MM.1S (cell line): ENCODE measurements around the gene ENTREP1.

Experiments used
- DNase-seq: peaks from one replicate; pipeline ENCODE4 v3.0.0-alpha.2; 2015
- H2AFZ ChIP-seq: fragments of 300-600 bp; sonication (generic); 2 replicates; pipeline ENCODE4 v1.6.0; 2016; ENCODE audit warnings: antibody characterized with exemption, low read length
- H3F3A ChIP-seq: fragments of 300-600 bp; sonication (generic); 2 replicates; pipeline ENCODE4 v1.6.1; 2016; ENCODE audit warnings: mild to moderate bottlenecking, antibody characterized with exemption, low read length, moderate library complexity, mixed read lengths; ENCODE audit not compliant: insufficient read depth
- H3K27ac ChIP-seq: fragments of 300-600 bp; sonication (generic); 2 replicates; pipeline ENCODE4 v1.5.1; 2016; ENCODE audit warnings: mild to moderate bottlenecking, low read length
- H3K27me3 ChIP-seq: fragments of 300-600 bp; sonication (generic); replicated peaks from 2 replicates; pipeline ENCODE4 v1.6.0; 2016; ENCODE audit warnings: low read length; ENCODE audit not compliant: insufficient read depth
- H3K36me3 ChIP-seq: fragments of 300-600 bp; sonication (generic); replicated peaks from 2 replicates; pipeline ENCODE4 v1.6.1; 2016; ENCODE audit warnings: mild to moderate bottlenecking, low read length, mixed read lengths; ENCODE audit not compliant: insufficient read depth
- H3K4me1 ChIP-seq: fragments of 300-600 bp; sonication (generic); 2 replicates; pipeline ENCODE4 v1.6.1; 2016; ENCODE audit warnings: low read length, mixed read lengths
- H3K4me2 ChIP-seq: fragments of 300-600 bp; sonication (generic); 2 replicates; pipeline ENCODE4 v1.6.0; 2016; ENCODE audit warnings: low read depth, low read length
- H3K4me3 ChIP-seq: fragments of 300-600 bp; sonication (generic); 2 replicates; pipeline ENCODE4 v1.5.1; 2016; ENCODE audit warnings: low read length, mixed read lengths
- H3K79me2 ChIP-seq: fragments of 300-600 bp; sonication (generic); 2 replicates; pipeline ENCODE4 v1.6.1; 2016; ENCODE audit warnings: mixed run types, low read length, mixed read lengths
- H3K9ac ChIP-seq: fragments of 300-600 bp; sonication (generic); 2 replicates; pipeline ENCODE4 v1.6.1; 2016; ENCODE audit warnings: low read length, mixed read lengths
- H3K9me2 ChIP-seq: fragments of 300-600 bp; sonication (generic); replicated peaks from 2 replicates; pipeline ENCODE4 v1.6.1; 2016; ENCODE audit warnings: mild to moderate bottlenecking, low read length, mixed read lengths; ENCODE audit not compliant: insufficient read depth
- H3K9me3 ChIP-seq: fragments of 300-600 bp; sonication (generic); replicated peaks from 2 replicates; pipeline ENCODE4 v1.6.1; 2016; ENCODE audit warnings: mild to moderate bottlenecking, low read length, mixed read lengths; ENCODE audit not compliant: insufficient read depth
- H4K20me1 ChIP-seq: fragments of 300-600 bp; sonication (generic); 2 replicates; pipeline ENCODE4 v1.6.1; 2016; ENCODE audit warnings: mild to moderate bottlenecking, low read length, moderate library complexity, mixed read lengths; ENCODE audit not compliant: insufficient read depth
- CTCF ChIP-seq: fragments of 300-600 bp; sonication (generic); IDR thresholded peaks from 2 replicates; pipeline ENCODE4 v1.5.1; 2016; ENCODE audit warnings: antibody characterized with exemption, low read length, mixed read lengths
- EZH2 ChIP-seq: fragments of 300-600 bp; sonication (generic); optimal IDR thresholded peaks from 2 replicates; pipeline ENCODE3; 2017; ENCODE audit warnings: low read depth, mild to moderate bottlenecking, antibody characterized with exemption, low read length, mixed read lengths
- EZH2phosphoT487 ChIP-seq: fragments of 300-600 bp; sonication (generic); IDR thresholded peaks from 2 replicates; pipeline ENCODE4 v1.6.1; 2018; ENCODE audit warnings: antibody characterized with exemption, low read length

The ENTREP1 gene

GRCh38 chr9:69379270-69379982 is 54.4 kb downstream of the ENTREP1 start:
- H3K36me3 ChIP-seq, result no peaks in the 10 kb centered on the region
- no peaks in the 10 kb centered on the region for H3K79me2 ChIP-seq
- no peak overlapping the region for H2AFZ ChIP-seq
- no peak overlapping the region for H3K27ac ChIP-seq
- H3K4me3 ChIP-seq, result no peak overlapping the region
- peaks cover 5% of the 10 kb centered on the region for H3K4me1 ChIP-seq
- H3K9me2 ChIP-seq, result no peaks in the 10 kb centered on the region
- no peak for TF ChIP-seq EZH2phosphoT487
- H4K20me1 ChIP-seq, result no peaks in the 10 kb centered on the region
- no peaks in the 10 kb centered on the region for H3K9me3 ChIP-seq
- no peak for DNase-seq
- H3K4me2 ChIP-seq, result no peak overlapping the region
- H3K27me3 ChIP-seq, result no peaks in the 10 kb centered on the region
- H3K9ac ChIP-seq, result no peak overlapping the region
- H3F3A ChIP-seq, result no peaks in the 10 kb centered on the region

GRCh38 chr9:69380301-69380700 is 55.3 kb downstream of the ENTREP1 start:
- Histone ChIP-seq H3K4me2 (no peak overlapping the region), H3K4me1 (peaks cover 13% of the 10 kb centered on the region), H3F3A (peaks cover 6% of the 10 kb centered on the region; the same call in 1 of the 2 replicates), H3K27ac (no peak overlapping the region), H3K36me3 (no peaks in the 10 kb centered on the region), H3K9ac (no peak overlapping the region), H3K4me3 (no peak overlapping the region), H3K9me3 (no peaks in the 10 kb centered on the region), H2AFZ (no peak overlapping the region), H4K20me1 (no peaks in the 10 kb centered on the region), H3K79me2 (no peaks in the 10 kb centered on the region), H3K9me2 (no peaks in the 10 kb centered on the region), H3K27me3 (no peaks in the 10 kb centered on the region)
- no peak for DNase-seq
- TF ChIP-seq EZH2, result no peak
- no peak for TF ChIP-seq EZH2phosphoT487
- TF ChIP-seq CTCF, result no peak

GRCh38 chr9:69380811-69381210 is 55.8 kb downstream of the ENTREP1 start:
- Histone ChIP-seq H3K4me1 (peaks cover 17% of the 10 kb centered on the region), H3K79me2 (no peaks in the 10 kb centered on the region), H3F3A (peaks cover 9% of the 10 kb centered on the region; the same call in 1 of the 2 replicates), H3K9ac (no peak overlapping the region), H3K9me3 (no peaks in the 10 kb centered on the region), H3K27ac (no peak overlapping the region), H2AFZ (no peak overlapping the region), H4K20me1 (no peaks in the 10 kb centered on the region), H3K27me3 (no peaks in the 10 kb centered on the region), H3K4me3 (no peak overlapping the region), H3K36me3 (no peaks in the 10 kb centered on the region), H3K4me2 (no peak overlapping the region), H3K9me2 (no peaks in the 10 kb centered on the region)
- TF ChIP-seq CTCF (no peak), EZH2phosphoT487 (no peak), EZH2 (no peak)
- DNase-seq, result no peak

GRCh38 chr9:69382135-69382534 is 57.1 kb downstream of the ENTREP1 start:
- no peak overlapping the region for H3K4me2 ChIP-seq
- no peaks in the 10 kb centered on the region for H3K27me3 ChIP-seq
- no peaks in the 10 kb centered on the region for H3K9me3 ChIP-seq
- no peak for TF ChIP-seq CTCF
- no peak for TF ChIP-seq EZH2phosphoT487
- no peak for TF ChIP-seq EZH2
- H3K4me1 ChIP-seq, result peaks cover 26% of the 10 kb centered on the region
- no peak overlapping the region for H3K9ac ChIP-seq
- H2AFZ ChIP-seq, result no peak overlapping the region
- H3K79me2 ChIP-seq, result no peaks in the 10 kb centered on the region
- no peak for DNase-seq
- peaks cover 11% of the 10 kb centered on the region; the same call in 1 of the 2 replicates for H3F3A ChIP-seq
- H3K27ac ChIP-seq, result no peak overlapping the region
- no peaks in the 10 kb centered on the region for H4K20me1 ChIP-seq
- no peak overlapping the region for H3K4me3 ChIP-seq
- no peaks in the 10 kb centered on the region for H3K9me2 ChIP-seq
- no peaks in the 10 kb centered on the region for H3K36me3 ChIP-seq
